ENCODE data around the gene APOBEC4. TPM values are rescaled to one million over a fixed set of nuclear protein-coding genes. Genes with fewer than 3 reads are reported as not detected.

APOBEC4 gene
- total and polyA plus RNA-seq, 2 of the 4 experiments (the other 2 are of a cell fraction), result not detected

DNA sequence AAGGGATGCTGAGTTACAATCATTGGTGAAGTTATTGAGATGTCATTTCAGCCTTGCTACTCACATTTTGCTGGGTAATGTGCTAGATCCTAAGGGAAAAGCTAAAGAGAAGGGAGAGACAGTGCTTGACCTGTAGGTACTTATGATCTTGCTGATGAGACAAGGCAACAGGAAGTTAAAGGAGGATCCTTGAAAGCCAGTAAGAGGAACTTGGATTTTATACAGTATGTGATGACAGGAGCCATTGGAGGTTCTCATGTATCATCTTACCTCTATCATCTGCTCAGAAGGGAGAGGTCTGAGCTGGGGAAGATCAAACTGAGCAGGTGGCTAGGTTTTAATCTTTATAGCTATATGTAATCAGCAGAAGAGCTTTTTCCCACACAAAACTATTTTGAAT is 6.3 kb downstream of the APOBEC4 start:
- dilution Hi-C loops (cut with HindIII; ENCODE audit: low sequenced_read_pairs, unreplicated experiment) (no loop called here), intact Hi-C loops (cut with micrococcal nuclease) (no loop called here), in situ Hi-C loops (cut with MboI; ENCODE audit: low sequenced_read_pairs) (loop anchor here (10.0 kb wide), 1 partner anchor 398 kb away; no protein-coding TSS in a partner anchor)
- DNase-seq, result no peak
- H3K4me1 ChIP-seq (ENCODE audit: control insufficient read depth, insufficient read depth, low read length), result no peaks in the 10 kb centered on the region
- H3K9me3 ChIP-seq (ENCODE audit: control insufficient read depth, insufficient read depth, low read length), result no peaks in the 10 kb centered on the region
- H3K56ac ChIP-seq (ENCODE audit: extremely low read depth, insufficient read depth, low read length), result no peak overlapping the region
- no peak overlapping the region for H2AFZ ChIP-seq (replicated peaks; ENCODE audit: low read length, poor library complexity)
- no peak overlapping the region for H2BK120ac ChIP-seq (ENCODE audit: low read depth, low read length)
- H4K8ac ChIP-seq (ENCODE audit: low read depth in 2 of 2, low read length in 2 of 2), result no peak overlapping the region
- no peak overlapping the region for H4K5ac ChIP-seq (ENCODE audit: low read depth, low read length)
- H3K4me3 ChIP-seq (ENCODE audit: insufficient read depth, low read depth, low read length), result no peak overlapping the region
- H3K4me2 ChIP-seq (ENCODE audit: low read depth, low read length), result no peak overlapping the region
- H3K23ac ChIP-seq (ENCODE audit: low read depth, low read length), result no peak overlapping the region
- no peaks in the 10 kb centered on the region for H3K9me1 ChIP-seq (ENCODE audit: insufficient read depth, low read length)
- H3K14ac ChIP-seq (replicated peaks; ENCODE audit: low read depth, low read length), result no peak overlapping the region
- H2BK5ac ChIP-seq (ENCODE audit: low read depth, low read length, poor library complexity, severe bottlenecking), result no peak overlapping the region
- no peak overlapping the region for H2BK20ac ChIP-seq (ENCODE audit: low read depth, low read length)
- TF ChIP-seq CEBPB (IDR thresholded peaks at IDR 0.05; ENCODE audit: low read depth, low read length) (no peak), MAFK (IDR thresholded peaks at IDR 0.05; ENCODE audit: low read depth, low read length) (no peak), RAD21 (IDR thresholded peaks at IDR 0.05; ENCODE audit: low read length) (no peak), FOS (IDR thresholded peaks at IDR 0.05; ENCODE audit: low read depth, low read length) (no peak), BHLHE40 (IDR thresholded peaks at IDR 0.05; ENCODE audit: low read depth, low read length) (no peak), SMC3 (IDR thresholded peaks at IDR 0.05; ENCODE audit: low read depth, low read length) (no peak), NFE2L2 (IDR thresholded peaks at IDR 0.05; ENCODE audit: low read depth, low read length) (no peak), CHD1 (IDR thresholded peaks at IDR 0.05; ENCODE audit: low read depth, low read length) (no peak)
- TF ChIP-seq, protein P1, sequence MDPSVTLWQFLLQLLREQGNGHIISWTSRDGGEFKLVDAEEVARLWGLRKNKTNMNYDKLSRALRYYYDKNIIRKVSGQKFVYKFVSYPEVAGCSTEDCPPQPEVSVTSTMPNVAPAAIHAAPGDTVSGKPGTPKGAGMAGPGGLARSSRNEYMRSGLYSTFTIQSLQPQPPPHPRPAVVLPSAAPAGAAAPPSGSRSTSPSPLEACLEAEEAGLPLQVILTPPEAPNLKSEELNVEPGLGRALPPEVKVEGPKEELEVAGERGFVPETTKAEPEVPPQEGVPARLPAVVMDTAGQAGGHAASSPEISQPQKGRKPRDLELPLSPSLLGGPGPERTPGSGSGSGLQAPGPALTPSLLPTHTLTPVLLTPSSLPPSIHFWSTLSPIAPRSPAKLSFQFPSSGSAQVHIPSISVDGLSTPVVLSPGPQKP (IDR thresholded peaks at IDR 0.05; ENCODE audit: borderline replicate concordance, low read depth, low read length), result no peak
- TF ChIP-seq, protein P2, sequence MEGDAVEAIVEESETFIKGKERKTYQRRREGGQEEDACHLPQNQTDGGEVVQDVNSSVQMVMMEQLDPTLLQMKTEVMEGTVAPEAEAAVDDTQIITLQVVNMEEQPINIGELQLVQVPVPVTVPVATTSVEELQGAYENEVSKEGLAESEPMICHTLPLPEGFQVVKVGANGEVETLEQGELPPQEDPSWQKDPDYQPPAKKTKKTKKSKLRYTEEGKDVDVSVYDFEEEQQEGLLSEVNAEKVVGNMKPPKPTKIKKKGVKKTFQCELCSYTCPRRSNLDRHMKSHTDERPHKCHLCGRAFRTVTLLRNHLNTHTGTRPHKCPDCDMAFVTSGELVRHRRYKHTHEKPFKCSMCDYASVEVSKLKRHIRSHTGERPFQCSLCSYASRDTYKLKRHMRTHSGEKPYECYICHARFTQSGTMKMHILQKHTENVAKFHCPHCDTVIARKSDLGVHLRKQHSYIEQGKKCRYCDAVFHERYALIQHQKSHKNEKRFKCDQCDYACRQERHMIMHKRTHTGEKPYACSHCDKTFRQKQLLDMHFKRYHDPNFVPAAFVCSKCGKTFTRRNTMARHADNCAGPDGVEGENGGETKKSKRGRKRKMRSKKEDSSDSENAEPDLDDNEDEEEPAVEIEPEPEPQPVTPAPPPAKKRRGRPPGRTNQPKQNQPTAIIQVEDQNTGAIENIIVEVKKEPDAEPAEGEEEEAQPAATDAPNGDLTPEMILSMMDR (conservative IDR thresholded peaks at IDR 0.05; ENCODE audit: low read depth, low read length), result no peak
- H3K36me3 ChIP-seq (ENCODE audit: control insufficient read depth, insufficient read depth, low read length), result no peaks in the 10 kb centered on the region
- H3K18ac ChIP-seq (ENCODE audit: low read depth, low read length), result no peak overlapping the region
- no peak overlapping the region for H3K4ac ChIP-seq (ENCODE audit: low read depth, low read length)
- CTCF ChIA-PET, result interaction anchor here (1.0 kb wide), 1 partner anchor 13 kb away, joined by 3 read pairs; no protein-coding TSS in a partner anchor
- no peak overlapping the region for H2AK9ac ChIP-seq (replicated peaks; ENCODE audit: low read depth, low read length, poor library complexity)
- no peak overlapping the region for H2AK5ac ChIP-seq (ENCODE audit: low read depth, low read length)
- POLR2A ChIA-PET (ENCODE audit: unreplicated experiment), result no interaction called here
- BruUV-seq (replicated peaks), result no TSS peak
- H2BK15ac ChIP-seq (ENCODE audit: low read depth, low read length), result no peak overlapping the region
- no peak overlapping the region for H4K91ac ChIP-seq (ENCODE audit: insufficient read depth, low read depth, low read length)
- no peak overlapping the region for H3K9ac ChIP-seq (ENCODE audit: low read depth, low read length)
- H3K27ac ChIP-seq (ENCODE audit: insufficient read depth, low read length), result no peak overlapping the region
- ATAC-seq (ENCODE audit: low read depth), result no peak
- no peaks in the 10 kb centered on the region for H4K20me1 ChIP-seq (ENCODE audit: insufficient read depth, low read length)
- no peaks in the 10 kb centered on the region for H3K27me3 ChIP-seq (ENCODE audit: control insufficient read depth, insufficient read depth, low read length)
- peaks cover 3 to 12% of the 10 kb centered on the region in 2 experiments; a peak in 2 of 4 replicates for H3K79me1 ChIP-seq (ENCODE audit: low read depth in 1 of 2, low read length in 2 of 2)
